C4-2B (cell line): Measurements from ENCODE around the gene LYG1.
"Not testable (repeated sequence)": the region's sequence is repeated elsewhere in the genome, so short reads cannot be mapped to it uniquely, and the experiment has no call there.

Experiments
- H3K27ac ChIP-seq: fragments of 450-650 bp; 2 replicates; pipeline ENCODE4 v1.5.1; 2017
- ZFX ChIP-seq: fragments of 450-650 bp; IDR thresholded peaks from 2 replicates; pipeline ENCODE4 v1.6.1; 2017
- TF ChIP-seq, protein P1 (sequence below): fragments of 450-650 bp; conservative IDR thresholded peaks from 2 replicates; pipeline ENCODE4 v1.5.1; 2017; ENCODE audit warnings: mild to moderate bottlenecking

LYG1 gene

DNA sequence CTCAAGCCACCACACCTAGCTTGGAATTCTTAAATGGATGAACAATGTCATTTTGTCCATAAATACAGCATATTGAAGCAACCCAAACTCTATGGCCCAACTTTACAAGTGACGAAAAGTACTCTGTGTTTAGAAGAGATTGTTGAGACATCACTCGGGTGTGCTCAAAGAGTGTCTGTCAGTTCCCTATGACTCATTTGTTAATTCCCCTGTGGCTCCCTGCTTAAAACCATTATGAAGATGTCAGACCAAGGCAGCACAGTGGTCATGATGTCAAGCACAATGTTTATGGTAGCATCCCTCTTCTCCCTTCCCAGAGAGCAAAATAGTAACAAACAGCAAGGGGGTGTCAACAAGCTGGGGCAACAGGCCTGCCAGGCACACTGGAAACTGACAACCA is 3.0 kb downstream of the LYG1 start:
- TF ChIP-seq ZFX: no peak
- TF ChIP-seq, protein P1, sequence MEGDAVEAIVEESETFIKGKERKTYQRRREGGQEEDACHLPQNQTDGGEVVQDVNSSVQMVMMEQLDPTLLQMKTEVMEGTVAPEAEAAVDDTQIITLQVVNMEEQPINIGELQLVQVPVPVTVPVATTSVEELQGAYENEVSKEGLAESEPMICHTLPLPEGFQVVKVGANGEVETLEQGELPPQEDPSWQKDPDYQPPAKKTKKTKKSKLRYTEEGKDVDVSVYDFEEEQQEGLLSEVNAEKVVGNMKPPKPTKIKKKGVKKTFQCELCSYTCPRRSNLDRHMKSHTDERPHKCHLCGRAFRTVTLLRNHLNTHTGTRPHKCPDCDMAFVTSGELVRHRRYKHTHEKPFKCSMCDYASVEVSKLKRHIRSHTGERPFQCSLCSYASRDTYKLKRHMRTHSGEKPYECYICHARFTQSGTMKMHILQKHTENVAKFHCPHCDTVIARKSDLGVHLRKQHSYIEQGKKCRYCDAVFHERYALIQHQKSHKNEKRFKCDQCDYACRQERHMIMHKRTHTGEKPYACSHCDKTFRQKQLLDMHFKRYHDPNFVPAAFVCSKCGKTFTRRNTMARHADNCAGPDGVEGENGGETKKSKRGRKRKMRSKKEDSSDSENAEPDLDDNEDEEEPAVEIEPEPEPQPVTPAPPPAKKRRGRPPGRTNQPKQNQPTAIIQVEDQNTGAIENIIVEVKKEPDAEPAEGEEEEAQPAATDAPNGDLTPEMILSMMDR: no peak
- H3K27ac ChIP-seq: no peak overlapping the region

DNA sequence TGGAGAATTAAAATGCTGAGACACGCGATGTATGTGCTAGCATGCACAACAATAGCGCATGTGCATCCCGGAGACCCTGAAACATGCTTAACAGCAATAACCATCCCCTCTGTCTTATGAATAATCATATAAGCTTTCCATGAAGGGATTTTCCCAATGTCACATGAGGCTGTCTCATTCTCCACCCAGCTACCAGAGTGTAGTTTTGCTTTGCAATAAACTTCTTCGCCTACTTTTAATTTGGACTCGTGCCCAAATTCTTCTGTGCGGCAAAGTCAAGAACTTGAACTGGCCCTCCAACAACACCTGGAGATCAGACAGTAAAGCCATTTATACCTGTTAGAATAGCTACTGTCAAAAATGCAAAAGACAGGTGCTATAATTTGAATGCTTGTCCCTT is 15.5 kb downstream of the LYG1 start:
- TF ChIP-seq ZFX: no peak
- TF ChIP-seq, protein P1: no peak
- H3K27ac ChIP-seq: no peak overlapping the region

DNA sequence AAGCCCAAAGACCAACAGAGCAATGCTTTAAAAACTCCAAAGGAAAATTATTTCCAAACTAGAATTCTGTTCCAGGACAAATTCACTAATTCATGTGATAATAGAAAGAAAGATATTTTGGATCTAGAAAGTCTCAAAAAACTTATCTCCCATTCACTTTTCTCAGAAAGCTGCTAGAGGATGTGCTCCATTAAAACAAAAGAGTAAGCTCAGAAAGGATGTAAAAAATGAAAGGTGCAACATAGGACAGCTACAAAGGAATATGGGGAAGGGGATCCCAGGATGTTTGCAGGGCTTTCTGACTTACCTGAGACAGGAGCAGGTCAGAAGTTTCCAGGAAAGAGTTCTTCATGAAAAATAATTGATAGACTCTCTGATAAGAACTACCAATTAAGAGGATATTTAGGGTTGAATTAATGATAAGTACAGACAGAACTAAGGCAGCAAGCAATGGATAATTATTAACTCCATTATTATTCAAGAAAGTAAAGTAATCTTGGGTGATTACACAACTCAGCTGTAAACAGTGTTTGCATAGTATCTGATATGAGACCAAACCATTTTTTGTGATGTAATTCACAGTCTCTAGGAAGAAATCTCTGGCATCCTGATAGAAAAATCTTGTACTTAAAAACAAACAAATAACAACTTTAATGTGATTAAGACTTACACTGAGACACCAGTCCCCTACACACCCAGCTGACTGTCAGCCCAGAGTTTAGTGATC is 20.9 kb downstream of the LYG1 start:
- no peak overlapping the region for H3K27ac ChIP-seq
- no peak for TF ChIP-seq ZFX
- TF ChIP-seq, protein P1: no peak

DNA sequence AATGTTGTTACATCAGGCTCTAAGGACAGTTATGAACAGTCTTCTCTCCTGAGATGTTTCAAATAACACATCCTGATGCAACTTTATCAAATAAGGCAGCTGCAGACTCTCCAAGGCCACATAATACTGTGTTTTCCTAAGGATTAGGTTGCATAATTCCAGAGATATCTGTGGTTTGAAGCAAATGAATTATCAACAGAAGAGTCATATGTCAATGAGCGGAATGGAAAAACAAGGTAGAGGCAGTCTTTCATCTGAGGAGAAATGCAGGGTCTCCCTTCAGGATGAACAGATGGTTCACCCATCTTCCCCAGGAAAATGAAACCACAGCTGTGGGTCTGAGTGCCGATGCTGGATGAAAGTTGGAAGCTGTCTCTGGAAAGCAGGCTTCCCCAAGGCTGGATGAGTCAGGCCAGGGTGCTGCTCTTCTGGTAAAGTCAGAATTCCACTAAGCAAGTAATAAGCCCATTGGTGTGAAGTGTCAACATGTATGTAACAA is 22.2 kb downstream of the LYG1 start:
- no peak overlapping the region for H3K27ac ChIP-seq
- TF ChIP-seq, protein P1: no peak

DNA sequence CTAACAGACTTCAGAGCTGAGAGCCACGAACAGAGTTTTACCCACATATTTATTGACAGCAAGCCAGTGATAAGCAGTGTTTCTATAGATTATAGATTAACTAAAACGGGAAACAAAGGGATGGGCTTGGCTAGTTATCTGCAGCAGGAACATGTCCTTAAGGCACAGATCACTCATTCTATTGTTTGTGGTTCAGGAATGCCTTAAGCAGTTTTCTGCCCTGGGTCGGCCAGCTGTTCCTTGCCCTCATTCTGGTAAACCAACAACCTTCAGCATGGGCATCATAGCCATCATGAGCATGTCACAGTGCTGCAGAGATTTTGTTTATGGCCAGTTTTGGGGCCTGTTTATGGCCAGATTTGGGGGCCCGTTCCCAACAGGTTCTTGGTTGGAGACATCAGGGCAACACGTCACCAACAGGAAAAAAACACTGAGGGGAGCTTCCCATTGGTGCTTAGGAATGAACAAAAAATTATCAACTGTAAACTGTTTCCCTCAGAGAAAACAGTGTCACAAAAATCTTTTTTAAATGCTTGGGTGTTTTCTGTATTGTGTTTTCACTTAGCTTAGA is 22.7 kb downstream of the LYG1 start:
- not testable (repeated sequence) for H3K27ac ChIP-seq

DNA sequence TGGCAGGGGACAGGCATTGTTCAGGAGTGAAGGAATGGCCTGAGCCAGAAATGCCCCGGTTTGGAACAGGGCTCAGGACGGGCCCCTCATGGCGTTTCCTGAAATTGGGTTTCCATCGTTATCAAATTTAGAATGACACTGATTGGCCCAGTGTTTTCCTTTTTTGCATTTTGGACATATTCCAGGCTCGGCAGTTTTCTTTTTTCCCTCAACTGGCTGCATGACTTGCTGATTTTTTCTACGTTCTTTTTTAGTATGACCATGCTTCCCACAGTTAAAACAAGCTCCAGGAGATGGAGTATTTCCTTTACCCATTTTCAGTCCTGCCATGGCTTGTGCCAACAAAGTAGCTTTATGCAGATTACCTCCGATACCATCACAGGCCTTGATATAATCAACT is 25.1 kb downstream of the LYG1 start:
- H3K27ac ChIP-seq: no peak overlapping the region
- TF ChIP-seq, protein P1: no peak
- no peak for TF ChIP-seq ZFX

DNA sequence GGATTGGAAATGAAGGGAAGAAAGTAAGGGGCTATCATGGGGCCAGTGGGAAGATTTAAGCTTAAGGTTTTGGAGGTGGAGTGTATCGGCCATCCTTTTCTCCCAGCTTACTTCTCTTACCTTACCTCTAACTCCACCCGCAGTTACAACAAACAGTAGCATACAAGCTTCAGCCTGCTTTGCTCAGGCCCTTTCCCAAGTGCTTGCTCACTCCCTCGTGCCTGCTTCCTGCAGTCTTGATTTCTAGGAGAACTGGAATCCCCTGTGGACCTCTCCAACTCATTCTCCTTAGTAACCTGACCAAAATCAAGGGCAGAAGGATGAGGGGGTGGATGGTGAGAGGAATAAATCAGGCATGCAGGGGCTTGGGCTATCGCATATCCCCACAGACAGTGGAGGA is 39.8 kb downstream of the LYG1 start:
- no peak overlapping the region for H3K27ac ChIP-seq
- TF ChIP-seq, protein P1: no peak
- no peak for TF ChIP-seq ZFX

DNA sequence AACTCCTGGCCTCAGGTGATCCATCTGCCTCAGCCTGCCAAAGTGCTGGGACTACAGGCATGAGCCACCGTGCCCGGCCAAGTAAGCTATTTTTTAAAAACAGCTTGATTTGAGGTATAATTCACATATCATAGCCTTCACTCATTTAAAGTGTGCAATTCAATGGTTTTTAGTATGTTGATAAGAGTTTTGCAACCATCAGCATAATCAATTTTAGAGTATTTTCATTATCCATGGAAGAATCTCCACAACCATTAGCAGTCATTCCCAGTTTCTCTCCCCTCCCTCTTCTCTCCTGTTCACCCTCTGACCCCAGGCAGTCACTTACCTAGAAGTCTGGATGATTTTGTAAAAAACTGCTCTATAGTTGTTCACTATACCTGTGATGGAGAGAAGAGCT is 40.8 kb downstream of the LYG1 start:
- H3K27ac ChIP-seq: no peak overlapping the region

More for the DNA sequence above, 40.8 kb downstream of the LYG1 start:
- TF ChIP-seq, protein P1: no peak
- TF ChIP-seq ZFX: no peak
